DMS114 treated with DMSO at 0.1 percent for 48 hours (cell line): Measurements from ENCODE around the gene P4HTM.

Source experiments
- DNase-seq: peaks from one replicate; lab custom pipeline; 2025; ENCODE audit not compliant: unreplicated experiment; lab: John Stamatoyannopoulos, UW

The P4HTM gene

DNA sequence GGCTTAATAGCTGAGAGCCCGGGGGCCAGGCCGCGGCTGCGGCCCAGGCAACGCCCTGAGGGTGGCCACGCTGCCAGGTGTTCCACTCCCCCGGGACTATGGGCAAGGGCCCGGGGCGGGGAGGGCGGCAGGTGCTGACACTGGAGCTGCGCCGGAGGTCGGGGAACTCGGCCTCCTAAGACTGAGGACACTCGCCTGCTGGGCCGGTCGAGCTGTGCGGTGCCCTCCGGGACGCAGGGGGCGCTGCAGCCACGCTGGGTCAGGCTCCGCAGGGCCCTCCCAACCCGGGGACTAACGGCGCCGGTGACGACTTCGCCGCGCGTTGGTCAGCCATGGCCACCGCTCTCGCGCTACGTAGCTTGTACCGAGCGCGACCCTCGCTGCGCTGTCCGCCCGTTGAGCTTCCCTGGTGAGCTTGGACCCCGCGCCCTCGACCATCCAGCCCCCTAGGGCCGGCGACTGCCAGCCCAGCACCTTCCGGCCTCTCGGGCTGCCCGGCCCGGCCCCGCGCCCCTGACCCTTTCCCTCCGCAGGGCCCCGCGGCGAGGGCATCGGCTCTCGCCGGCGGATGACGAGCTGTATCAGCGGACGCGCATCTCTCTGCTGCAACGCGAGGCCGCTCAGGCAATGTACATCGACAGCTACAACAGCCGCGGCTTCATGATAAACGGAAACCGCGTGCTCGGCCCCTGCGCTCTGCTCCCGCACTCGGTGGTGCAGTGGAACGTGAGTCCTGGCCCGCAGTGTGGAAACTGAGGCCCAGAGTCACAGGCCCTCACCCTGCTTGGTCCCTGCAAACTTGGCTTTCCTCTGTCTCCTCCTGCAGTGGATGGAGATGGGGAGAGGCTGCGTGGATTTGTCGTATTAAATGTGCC is 32.0 kb downstream of the P4HTM start, which contains the start of gene NDUFAF3:
NDUFAF3 (plus strand) TSS at position 309 of the 875 bp plus-strand sequence; CDS start at position 333, 24 bp downstream.
- DNase-seq: peak; percentile 82

DNA sequence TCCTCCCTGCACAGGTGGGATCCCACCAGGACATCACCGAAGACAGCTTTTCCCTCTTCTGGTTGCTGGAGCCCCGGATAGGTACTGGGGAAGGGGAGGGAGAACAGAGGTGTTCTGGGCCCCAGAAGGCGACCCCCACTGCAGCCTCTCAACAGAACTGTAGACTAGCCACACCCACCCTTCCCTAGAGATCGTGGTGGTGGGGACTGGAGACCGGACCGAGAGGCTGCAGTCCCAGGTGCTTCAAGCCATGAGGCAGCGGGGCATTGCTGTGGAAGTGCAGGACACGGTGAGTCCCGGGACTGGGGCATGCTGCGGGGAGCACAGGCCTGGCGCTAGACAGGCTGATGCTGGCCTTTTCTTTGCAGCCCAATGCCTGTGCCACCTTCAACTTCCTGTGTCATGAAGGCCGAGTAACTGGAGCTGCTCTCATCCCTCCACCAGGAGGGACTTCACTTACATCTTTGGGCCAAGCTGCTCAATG is 32.7 kb downstream of the P4HTM start:
- no peak for DNase-seq

DNA sequence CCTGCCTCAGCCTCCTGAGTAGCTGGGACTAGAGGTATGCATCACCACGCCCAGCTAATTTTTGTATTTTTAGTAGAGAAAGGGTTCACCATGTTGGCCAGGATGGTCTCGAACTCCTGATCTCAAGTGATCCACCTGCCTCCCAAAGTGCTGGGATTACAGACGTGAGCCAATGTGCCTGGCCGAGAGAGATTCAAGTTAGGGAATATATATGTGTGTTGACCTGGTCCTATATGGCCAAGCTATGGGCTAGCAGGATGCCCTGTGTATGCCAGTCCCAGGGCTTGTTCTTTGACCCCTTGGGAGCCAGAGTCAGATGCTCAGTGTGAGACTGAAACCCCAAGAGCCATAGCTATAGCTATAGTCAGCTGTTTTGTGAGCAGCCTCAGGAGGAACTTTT is 33.7 kb downstream of the P4HTM start:
- DNase-seq: no peak

DNA sequence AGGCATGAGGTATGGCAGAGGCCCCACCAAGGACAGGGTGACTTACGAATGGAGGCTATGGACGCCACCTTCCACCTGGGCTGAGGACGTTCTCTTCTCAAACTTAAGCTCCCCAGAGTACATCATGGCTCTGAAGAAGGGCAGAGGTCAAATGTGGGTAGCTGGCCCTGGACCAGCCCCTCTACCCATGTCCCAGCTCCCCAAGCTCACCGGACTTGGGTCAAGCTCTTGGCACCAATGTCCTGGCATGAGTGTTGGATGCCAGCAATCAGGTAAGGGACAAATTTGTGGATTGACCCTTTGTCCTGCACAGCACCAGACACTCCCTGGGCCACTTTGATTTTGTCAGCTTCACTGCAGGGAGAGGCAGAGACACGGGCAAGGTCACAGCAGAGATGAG is 34.4 kb downstream of the P4HTM start:
- DNase-seq: no peak

DNA sequence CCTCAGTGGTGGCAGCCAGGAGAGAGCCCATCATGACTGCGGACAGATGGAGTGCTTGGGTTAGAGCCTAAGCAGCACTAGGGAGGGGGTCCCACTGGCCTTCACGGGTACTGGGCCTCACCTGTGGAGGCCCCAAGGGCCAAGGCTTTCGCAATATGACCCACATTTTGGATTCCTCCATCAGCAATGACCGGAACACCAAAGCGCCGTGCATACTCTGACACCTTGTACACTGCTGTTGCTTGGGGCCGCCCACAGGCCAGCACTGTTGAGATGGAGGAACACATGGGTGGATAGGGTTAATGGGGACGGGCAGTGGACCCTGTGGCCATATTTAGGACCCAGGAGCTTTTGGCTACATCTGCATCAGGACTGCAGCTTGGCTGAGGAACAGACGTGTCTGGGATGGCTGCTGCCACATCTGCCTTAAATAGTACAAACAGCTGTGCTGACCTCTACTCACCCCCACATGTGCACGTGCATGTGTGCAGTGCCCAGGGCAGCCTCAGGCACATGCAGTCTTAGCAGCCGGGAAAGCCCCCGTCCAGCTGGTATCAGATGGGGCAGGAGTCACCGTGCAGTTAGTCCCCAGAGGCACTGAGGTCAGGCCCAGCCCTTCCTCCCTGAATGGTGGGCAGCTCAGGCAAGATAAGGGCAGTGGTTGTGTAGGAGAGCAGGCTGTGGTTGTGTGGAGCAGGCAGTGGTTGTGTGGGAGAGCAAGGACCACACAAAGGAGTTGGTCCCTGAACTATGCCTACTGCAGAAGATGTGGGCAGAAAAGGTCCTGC is 35.2 kb downstream of the P4HTM start:
- DNase-seq: no peak

DNA sequence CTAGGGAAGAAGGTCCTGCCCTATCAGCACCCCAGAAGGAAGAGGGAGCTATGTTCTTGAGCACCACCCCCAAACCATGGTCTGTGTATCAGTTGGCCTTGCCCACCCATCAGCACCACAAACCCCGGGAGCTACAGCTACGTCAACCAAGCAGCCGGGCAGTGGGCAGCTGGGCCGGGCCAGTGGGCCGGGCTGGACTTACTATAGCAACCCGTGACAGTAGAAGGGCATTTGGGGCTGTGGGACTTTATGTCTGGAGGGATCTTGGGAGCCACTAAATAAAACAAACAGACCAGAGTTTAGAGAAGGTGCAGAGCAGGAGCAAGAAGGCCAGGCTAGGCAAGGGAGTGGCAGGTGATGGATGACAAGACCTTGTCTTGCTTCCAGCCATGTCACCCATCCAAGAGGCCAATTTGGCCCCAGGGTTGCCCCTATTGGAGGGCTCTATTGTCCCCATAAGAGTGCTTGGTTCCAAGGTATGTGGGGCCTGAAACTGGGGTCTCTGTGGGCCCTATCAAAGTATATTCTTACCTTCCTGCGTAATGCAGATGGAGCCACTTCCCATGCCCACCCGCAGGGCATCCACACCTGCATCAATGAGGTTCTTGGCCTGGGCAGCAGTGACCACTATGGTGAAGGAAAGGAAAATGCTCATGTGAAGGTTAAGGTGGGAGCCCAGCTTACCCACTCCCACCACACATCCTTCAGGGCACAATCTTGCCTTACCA is 35.9 kb downstream of the P4HTM start:
- DNase-seq: no peak

DNA sequence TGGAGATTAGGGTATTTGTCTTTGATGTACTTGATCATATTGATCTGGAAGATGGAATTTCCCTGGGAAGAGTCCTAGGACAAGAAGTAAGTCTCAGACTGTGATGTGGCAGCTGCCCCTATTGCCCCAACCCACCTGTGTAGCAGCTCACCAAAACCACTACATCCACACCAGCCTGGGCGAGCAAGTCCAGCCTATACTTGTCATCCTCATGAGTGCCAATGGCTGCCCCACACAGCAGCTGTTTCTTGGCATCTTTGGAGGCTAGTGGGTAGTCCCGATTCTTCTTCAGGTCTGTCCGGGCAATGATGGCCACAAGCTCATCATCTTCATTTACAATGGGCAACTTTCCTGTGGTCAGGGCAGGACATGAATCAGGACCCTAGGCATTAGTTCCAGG is 36.5 kb downstream of the P4HTM start:
- no peak for DNase-seq

DNA sequence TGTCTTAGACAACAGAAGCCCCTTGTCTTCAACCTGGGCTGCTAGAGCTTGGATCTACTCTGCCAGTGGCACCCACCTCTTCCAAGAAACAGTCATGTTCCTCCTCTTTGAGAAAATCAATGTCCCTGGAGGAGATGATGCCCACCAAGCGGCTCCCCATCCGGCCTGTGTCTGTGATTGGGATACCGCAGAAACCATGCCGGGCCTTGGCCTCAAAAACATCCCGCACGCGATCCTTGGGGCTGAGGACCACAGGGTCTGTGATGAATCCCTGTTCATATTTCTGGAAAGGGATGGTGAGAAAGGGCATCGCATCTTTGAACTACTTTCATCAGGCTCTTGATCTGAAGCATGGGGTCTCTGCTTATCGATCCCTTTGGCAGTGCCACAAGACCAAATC is 37.6 kb downstream of the P4HTM start:
- no peak for DNase-seq

DNA sequence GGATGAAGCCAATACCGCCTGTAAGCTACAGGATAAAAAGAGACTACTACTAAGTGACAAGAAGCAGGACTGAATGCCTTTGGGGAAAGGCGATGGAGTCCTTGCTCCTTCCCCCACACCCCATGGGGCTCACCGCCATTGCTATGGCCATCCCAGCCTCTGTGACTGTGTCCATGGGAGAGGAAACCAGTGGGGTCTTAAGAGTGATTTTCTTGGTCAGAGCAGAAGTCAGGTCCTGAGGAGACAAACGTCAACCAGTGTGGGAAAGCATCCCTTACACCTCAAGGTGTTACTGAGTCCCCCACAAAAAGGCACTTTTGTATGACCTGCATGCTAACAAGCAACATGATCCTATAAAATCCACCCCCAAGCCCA is 38.2 kb downstream of the P4HTM start:
- DNase-seq: no peak

DNA sequence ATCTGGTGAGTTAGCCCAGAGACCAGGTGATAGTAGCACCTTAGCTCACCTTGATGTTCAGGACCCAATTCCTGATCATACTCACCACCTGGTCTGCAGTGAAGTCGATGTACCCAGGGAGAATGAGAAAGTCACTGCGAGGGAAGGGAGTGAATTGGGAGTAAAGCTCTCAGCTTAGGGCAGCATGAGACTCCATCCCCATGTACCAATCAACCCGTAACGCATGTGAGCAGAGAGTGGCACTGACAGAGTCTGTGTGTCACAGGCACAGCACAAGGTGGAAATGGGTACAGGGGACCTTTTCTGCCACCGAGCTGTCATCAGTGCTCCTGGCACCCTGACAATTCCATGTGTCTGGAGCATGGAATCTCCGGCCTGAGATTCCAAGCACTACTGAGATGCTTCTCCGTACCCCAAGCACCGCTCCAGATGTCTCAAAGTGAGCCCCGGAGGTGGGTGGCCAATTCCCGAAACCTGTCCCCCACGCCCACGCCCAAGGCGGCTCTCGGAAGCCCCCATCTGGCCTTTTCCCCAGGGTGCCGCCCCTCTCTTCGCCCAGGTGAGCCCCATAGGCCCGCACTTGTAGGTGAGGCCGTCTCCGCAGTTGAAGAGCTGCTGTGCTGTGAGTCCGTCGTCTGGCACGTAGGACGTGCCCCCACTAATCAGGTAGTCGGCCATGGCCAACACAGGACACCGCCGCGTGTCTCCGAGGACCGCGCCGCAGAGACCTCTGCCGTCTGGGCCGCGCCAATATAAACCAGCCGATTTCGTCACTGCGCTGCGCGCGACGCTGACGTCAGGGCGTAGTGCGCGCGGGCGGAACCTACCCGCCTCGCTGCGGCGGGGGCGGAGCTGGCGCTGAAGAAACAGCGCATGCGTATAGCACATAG is 38.9 kb downstream of the P4HTM start, which contains the start of gene IMPDH2:
IMPDH2 (minus strand) TSS at position 726 of the 890 bp plus-strand sequence; CDS start at position 678, 48 bp downstream.
- DNase-seq: peak; percentile 78

DNA sequence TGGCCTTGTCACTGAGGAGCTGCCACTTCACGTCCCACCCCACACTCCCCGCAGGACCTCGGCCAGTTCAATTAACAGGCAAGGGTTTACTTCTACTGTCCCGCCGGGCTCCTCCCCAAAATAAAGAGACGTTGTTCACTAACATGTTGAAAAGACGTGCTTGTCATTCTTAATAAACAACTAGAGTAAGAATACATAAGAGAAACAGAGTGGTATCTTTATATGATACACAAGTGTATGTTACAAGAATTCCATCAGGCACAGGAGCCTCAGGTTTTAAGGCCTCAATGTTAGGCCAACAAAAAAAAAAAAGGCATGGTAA is 39.5 kb downstream of the P4HTM start:
- DNase-seq: no peak

DNA sequence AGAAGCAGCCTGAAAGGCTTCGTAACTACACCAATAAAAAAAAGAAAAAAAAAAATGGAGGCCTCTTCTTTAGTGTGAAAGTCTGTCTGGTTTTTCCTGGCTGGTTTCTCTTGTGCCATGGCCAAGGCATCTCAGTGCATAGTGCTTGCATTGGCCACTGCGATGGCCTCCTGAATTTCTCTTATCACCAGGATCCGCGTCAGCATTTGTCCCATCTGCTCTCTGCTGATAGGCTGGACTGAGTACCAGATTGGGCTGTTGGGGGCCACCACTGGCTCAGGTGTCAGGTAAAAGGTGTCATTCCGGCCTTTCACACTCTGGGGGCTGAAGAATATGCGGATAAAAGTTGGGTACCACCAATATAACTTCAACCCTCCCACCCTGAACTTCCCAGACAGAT is 40.3 kb downstream of the P4HTM start:
- no peak for DNase-seq

DNA sequence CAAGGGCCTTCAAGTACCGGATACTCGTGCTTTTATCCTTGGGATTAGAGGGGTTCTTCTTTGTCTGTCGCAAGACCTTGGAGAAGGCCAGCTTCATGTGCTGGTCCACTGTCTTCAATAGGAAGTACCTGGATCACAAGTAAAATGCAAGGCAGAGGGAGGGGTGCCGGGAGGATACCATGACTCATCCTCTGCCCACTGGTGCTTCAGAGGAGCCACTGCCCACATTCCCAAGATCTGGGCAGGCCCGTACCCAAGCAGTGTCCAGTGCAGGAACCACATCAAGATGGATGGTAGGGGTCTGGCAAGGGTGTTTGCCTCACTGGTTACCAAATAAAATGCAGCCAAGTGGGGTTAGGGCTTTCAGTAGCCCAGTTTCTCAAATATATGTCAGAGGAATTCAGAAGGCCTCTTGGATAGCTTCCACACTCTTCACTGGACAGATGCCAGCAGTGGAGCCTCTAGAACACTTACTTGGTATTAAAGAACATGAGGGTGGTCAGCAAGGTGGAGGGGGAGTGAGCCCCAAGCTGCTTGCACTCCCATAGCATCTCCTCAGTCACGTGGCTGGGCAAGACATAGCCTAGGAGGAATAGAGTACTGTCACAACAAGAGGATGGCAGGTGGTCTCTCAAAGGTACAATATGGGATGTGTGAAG is 42.7 kb downstream of the P4HTM start:
- DNase-seq: no peak

DNA sequence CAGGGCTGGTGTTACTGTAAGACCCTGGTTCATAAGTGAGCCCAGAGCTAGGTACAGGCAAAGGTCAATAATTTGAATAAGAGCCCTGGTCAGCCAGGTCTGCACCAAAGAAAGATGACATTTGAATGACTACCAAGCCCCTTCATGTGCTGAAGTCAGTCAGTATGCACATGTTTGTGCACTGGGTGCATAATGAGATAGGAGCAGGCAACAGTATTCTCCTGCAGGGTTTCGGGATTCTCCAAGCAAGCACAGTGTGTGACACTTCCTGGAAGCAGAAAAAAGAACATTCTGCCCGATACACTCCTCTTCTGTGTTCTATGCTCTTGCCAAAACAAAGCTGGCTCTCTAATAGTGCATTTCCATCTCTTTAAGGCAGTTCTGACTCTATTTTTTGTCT is 44.6 kb downstream of the P4HTM start:
- no peak for DNase-seq

DNA sequence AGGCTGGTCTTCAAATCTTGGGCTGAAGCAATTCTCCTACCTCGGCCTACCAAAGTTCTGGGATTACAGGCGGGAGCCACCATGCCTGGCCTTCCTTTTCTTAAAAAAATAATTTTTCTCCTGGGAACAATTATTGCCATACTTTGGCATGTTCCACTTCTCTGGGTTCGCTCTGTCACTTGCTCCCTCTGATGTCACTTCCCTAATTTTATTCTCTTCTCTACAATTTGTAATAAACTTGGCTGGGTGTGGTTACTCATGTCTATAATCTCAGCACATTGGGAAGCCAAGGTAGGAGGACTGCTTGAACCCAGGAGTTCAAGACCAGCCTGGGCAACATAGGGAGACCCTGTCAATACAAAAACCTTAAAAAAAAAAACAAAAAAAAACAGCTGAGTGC is 45.2 kb downstream of the P4HTM start:
- DNase-seq: no peak

DNA sequence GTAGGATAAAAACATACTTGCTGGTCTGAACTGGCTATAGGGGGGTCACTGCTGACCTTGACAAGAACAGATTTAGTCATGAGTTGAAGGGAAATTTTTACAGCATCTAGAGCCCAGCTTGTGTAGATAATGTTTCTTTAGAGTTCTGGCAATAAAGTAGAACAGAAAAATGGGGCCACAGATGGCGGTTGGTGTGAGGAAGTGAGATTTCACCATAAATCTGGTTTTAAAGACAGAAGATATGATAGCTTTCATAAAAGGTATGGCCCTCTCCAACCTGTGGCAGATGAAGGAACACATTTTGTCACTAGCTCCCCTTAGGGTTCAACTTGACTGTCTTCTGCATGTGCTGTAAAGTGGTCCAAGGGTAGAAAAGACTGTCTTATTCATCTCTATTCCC is 63.5 kb downstream of the P4HTM start:
- no peak for DNase-seq

DNA sequence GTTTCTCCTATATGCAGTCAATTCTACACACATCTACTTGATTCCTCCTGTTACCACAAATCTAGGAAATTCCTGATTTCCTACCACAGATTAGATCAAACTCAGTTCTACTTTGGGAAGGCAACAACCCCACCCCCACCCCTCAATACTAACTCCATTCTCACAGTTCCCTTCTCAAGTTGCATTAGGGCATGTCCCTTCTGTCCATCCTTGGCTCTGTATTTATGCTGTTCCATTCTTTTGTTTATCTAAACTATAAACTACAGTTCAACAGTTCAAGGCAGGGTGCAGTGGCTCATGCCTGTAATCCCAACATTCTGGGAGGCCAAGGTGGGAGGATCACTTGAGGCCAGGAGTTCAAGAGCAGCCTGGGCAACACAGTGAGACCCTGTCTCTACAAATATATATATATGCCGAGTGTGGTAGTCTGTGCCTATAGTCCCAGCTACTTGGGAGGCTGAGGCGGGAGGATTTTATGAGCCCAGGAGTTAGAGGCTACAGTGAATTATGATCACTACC is 64.4 kb downstream of the P4HTM start:
- DNase-seq: no peak
